Peyer's patch (tissue), 4 donors: ENCODE measurements around the gene MAMSTR. TPM values are rescaled to one million over a fixed set of nuclear protein-coding genes. Genes with fewer than 3 reads are reported as not detected.

Experiments used
- DNase-seq, 3 donors: peaks; one replicate each; pipeline ENCODE4 v3.0.0-alpha.2; 2017 to 2019
- H3K27ac ChIP-seq, 4 donors: fragments of 200-600 bp; sonication (generic); one replicate each; pipeline ENCODE4 v1.5.1; 2016 to 2019
- H3K27me3 ChIP-seq, 2 donors: fragments of 200-600 bp; sonication (generic); one replicate each; pipeline ENCODE4 v1.5.1; 2019
- H3K36me3 ChIP-seq, 3 donors: fragments of 200-600 bp; sonication (generic); one replicate each; pipeline ENCODE4 v1.5.1; 2016 to 2019
- H3K4me1 ChIP-seq, 4 donors: fragments of 200-600 bp; sonication (generic); one replicate each; pipeline ENCODE4 v1.5.1; 2016 to 2019
- H3K4me3 ChIP-seq, 4 donors: fragments of 200-600 bp; sonication (generic); 1 replicate in 3 of 4; 2 replicates in 1 of 4; pipeline ENCODE4 v1.5.1; 2016 to 2019; ENCODE audit warnings: mild to moderate bottlenecking in 1 of 4
- H3K9me3 ChIP-seq, 4 donors: fragments of 200-600 bp; sonication (generic); one replicate each; pipeline ENCODE4 v1.5.1; 2016 to 2019; ENCODE audit warnings: mild to moderate bottlenecking in 1 of 4
- CTCF ChIP-seq, 6 experiments: fragments of 450-650 bp in 4 of 6; fragments of 200-600 bp in 2 of 6; sonication (generic) in 1 of 6; IDR thresholded peaks; one replicate each; pipeline ENCODE4 v1.5.1; 2017 to 2019; ENCODE audit warnings: antibody characterized with exemption in 6 of 6, mild to moderate bottlenecking in 3 of 6, moderate library complexity in 1 of 6
- POLR2A ChIP-seq, 2 donors: fragments of 450-650 bp; IDR thresholded peaks; one replicate each; pipeline ENCODE4 v1.5.1; 2017; ENCODE audit warnings: antibody characterized with exemption in 2 of 2, mild to moderate bottlenecking in 2 of 2, moderate library complexity in 2 of 2
- total RNA-seq, 4 donors: library from RNA; depleted of rRNA; stranded (reverse); fragments of >200 nt; gene quantifications; one replicate each; pipeline ENCODE4 v1.1.0, GENCODE V29; 2016

The MAMSTR gene
- total RNA-seq, 4 donors from 2014 or later, result 0.70 to 1.1 TPM; not detected in 2

GRCh38 chr19:48669903-48670668, 49.4 kb downstream of the MAMSTR start:
- Histone ChIP-seq H3K4me3 (no peak overlapping the region), H3K4me1 (peaks cover 0 to under 1% (median 0%) of the 10 kb centered on the region in 4 donors), H3K27me3 (no peaks in the 10 kb centered on the region), H3K9me3 (no peaks in the 10 kb centered on the region), H3K27ac (no peak overlapping the region), H3K36me3 (no peaks in the 10 kb centered on the region)
- no peak for DNase-seq
- TF ChIP-seq POLR2A (IDR thresholded peaks at IDR 0.05) (no peak), CTCF (IDR thresholded peaks at IDR 0.05) (no peak)

GRCh38 chr19:48668761-48669160, 50.8 kb downstream of the MAMSTR start:
- no peak overlapping the region for H3K27ac ChIP-seq
- DNase-seq, result no peak
- H3K4me1 ChIP-seq, result no peaks in the 10 kb centered on the region
- no peaks in the 10 kb centered on the region for H3K27me3 ChIP-seq
- H3K36me3 ChIP-seq, result no peaks in the 10 kb centered on the region
- no peak overlapping the region for H3K4me3 ChIP-seq
- H3K9me3 ChIP-seq, result no peaks in the 10 kb centered on the region
- TF ChIP-seq CTCF (IDR thresholded peaks at IDR 0.05) (no peak), POLR2A (IDR thresholded peaks at IDR 0.05) (no peak)

- H3K27me3 ChIP-seq, result no peaks in the 10 kb centered on the region
- no peak overlapping the region for H3K27ac ChIP-seq
- TF ChIP-seq CTCF (IDR thresholded peaks at IDR 0.05) (no peak), POLR2A (IDR thresholded peaks at IDR 0.05) (no peak)
- H3K4me3 ChIP-seq, result no peak overlapping the region
- no peaks in the 10 kb centered on the region for H3K36me3 ChIP-seq
- no peaks in the 10 kb centered on the region for H3K4me1 ChIP-seq
- H3K9me3 ChIP-seq, result no peaks in the 10 kb centered on the region
- no peak for DNase-seq
Measured at GRCh38 chr19:48668332-48668731, 51.2 kb downstream of the MAMSTR start.

- no peaks in the 10 kb centered on the region for H3K36me3 ChIP-seq
- no peak for DNase-seq
- no peaks in the 10 kb centered on the region for H3K27me3 ChIP-seq
- TF ChIP-seq CTCF (IDR thresholded peaks at IDR 0.05) (no peak), POLR2A (IDR thresholded peaks at IDR 0.05) (no peak)
- H3K27ac ChIP-seq, result no peak overlapping the region
- H3K4me1 ChIP-seq, result peaks cover 0 to 5% (median 0%) of the 10 kb centered on the region in 4 donors
- no peak overlapping the region for H3K4me3 ChIP-seq
- no peaks in the 10 kb centered on the region for H3K9me3 ChIP-seq
Measured at GRCh38 chr19:48665786-48666185, 53.7 kb downstream of the MAMSTR start.

GRCh38 chr19:48664476-48664875, 55.0 kb downstream of the MAMSTR start:
- H3K4me3 ChIP-seq, result no peak overlapping the region

More at GRCh38 chr19:48664476-48664875, 55.0 kb downstream of the MAMSTR start:
- Histone ChIP-seq H3K4me1 (peaks cover 0 to 5% (median 0%) of the 10 kb centered on the region in 4 donors), H3K36me3 (no peaks in the 10 kb centered on the region), H3K27me3 (no peaks in the 10 kb centered on the region), H3K9me3 (no peaks in the 10 kb centered on the region), H3K27ac (no peak overlapping the region)
- DNase-seq, result no peak
- TF ChIP-seq POLR2A (IDR thresholded peaks at IDR 0.05), result no peak
- TF ChIP-seq CTCF (IDR thresholded peaks at IDR 0.05), result no peak
